Naive thymus-derived CD4-positive, alpha-beta T cell (primary cell): ENCODE data around the gene C8A. TPM values are rescaled to one million over a fixed set of nuclear protein-coding genes. Genes with fewer than 3 reads are reported as not detected.

Source experiments
- ATAC-seq: fragments of 150-1000 bp; cut with Tn5 transposase; 2 replicates; pipeline ENCODE4 v1.10.0; 2021; ENCODE audit warnings: mild to moderate bottlenecking, moderate library complexity
- CTCF ChIA-PET: fragments of 350-600 bp; sonication (Branson Sonifier 250); formaldehyde crosslinking; loops from one replicate; lab custom pipeline; 2021; ENCODE audit warnings: antibody characterized with exemption; lab: Charles Lee
- POLR2A ChIA-PET: fragments of 350-600 bp; sonication (Branson Sonifier 250); formaldehyde crosslinking; loops from one replicate; lab custom pipeline; 2021; ENCODE audit warnings: antibody characterized with exemption, inconsistent platforms; lab: Charles Lee
- DNase-seq, 9 donors: peaks; one replicate each; pipeline versions ENCODE4 v3.0.0 to v3.0.0-alpha.2; 2020 to 2022; ENCODE audit warnings: mixed read lengths in 1 of 9
- H3K27ac ChIP-seq: one replicate; pipeline ENCODE4 v1.7.0; 2013; ENCODE audit warnings: mild to moderate bottlenecking, low read depth, low read length, moderate library complexity
- H3K27me3 ChIP-seq, 2 donors: one replicate each; pipeline ENCODE4 v1.7.0; 2013; ENCODE audit warnings: low read length in 2 of 2, mild to moderate bottlenecking in 2 of 2, moderate library complexity in 2 of 2; ENCODE audit not compliant: control insufficient read depth in 2 of 2, insufficient read depth in 2 of 2
- H3K36me3 ChIP-seq, 3 experiments: 1 replicate in 2 of 3; 2 replicates in 1 of 3; pipeline ENCODE4 v1.7.0; 2013; ENCODE audit warnings: low read length in 3 of 3, mild to moderate bottlenecking in 3 of 3, moderate library complexity in 1 of 3; ENCODE audit not compliant: insufficient read depth in 3 of 3, control insufficient read depth in 2 of 3
- H3K4me1 ChIP-seq, 2 donors: one replicate each; pipeline ENCODE4 v1.7.0; 2013; ENCODE audit warnings: low read length in 2 of 2, mild to moderate bottlenecking in 2 of 2, moderate library complexity in 1 of 2; ENCODE audit not compliant: control insufficient read depth in 2 of 2, insufficient read depth in 2 of 2
- H3K4me3 ChIP-seq: 2 replicates; pipeline ENCODE4 v1.7.0; 2013; ENCODE audit warnings: mild to moderate bottlenecking, low read length
- H3K9me3 ChIP-seq, 3 experiments: 1 replicate in 2 of 3; 2 replicates in 1 of 3; pipeline ENCODE4 v1.7.0; 2013; ENCODE audit warnings: low read length in 3 of 3; ENCODE audit not compliant: control insufficient read depth in 2 of 3
- H3K27ac Mint-ChIP-seq, 9 donors: one replicate each; pipeline ENCODE4 v1.8.0; 2020 to 2022; ENCODE audit warnings: mixed read lengths in 9 of 9, mild to moderate bottlenecking in 8 of 9, moderate library complexity in 5 of 9, inconsistent platforms in 2 of 9
- H3K27me3 Mint-ChIP-seq, 5 donors: one replicate each; pipeline ENCODE4 v1.8.0; 2021 to 2022; ENCODE audit warnings: mixed read lengths in 5 of 5, mild to moderate bottlenecking in 1 of 5
- H3K36me3 Mint-ChIP-seq, 5 donors: one replicate each; pipeline ENCODE4 v1.8.0; 2020 to 2022; ENCODE audit warnings: mixed read lengths in 5 of 5, mild to moderate bottlenecking in 3 of 5, inconsistent platforms in 1 of 5
- H3K4me1 Mint-ChIP-seq, 7 donors: one replicate each; pipeline ENCODE4 v1.8.0; 2020 to 2022; ENCODE audit warnings: mixed read lengths in 7 of 7, mild to moderate bottlenecking in 3 of 7, inconsistent platforms in 1 of 7
- H3K4me3 Mint-ChIP-seq, 10 donors: one replicate each; pipeline ENCODE4 v1.8.0; 2020 to 2022; ENCODE audit warnings: mild to moderate bottlenecking in 10 of 10, mixed read lengths in 10 of 10, moderate library complexity in 6 of 10, inconsistent platforms in 2 of 10
- H3K9me3 Mint-ChIP-seq, 11 donors: one replicate each; pipeline ENCODE4 v1.8.0; 2020 to 2022; ENCODE audit warnings: mixed read lengths in 11 of 11, mild to moderate bottlenecking in 4 of 11, inconsistent platforms in 1 of 11, moderate library complexity in 1 of 11
- intact Hi-C, 2 donors: fragments of 100-400 bp; cut with micrococcal nuclease; formaldehyde crosslinking; loops; one replicate each; pipeline ENCODE4 v1.15.1; 2023
- polyA plus RNA-seq, 2 donors: library from polyadenylated mRNA; unstranded; fragments of 300-500 nt; fragmentation: Illumina TruSeq; gene quantifications; one replicate each; pipeline ENCODE4 v1.2.3, GENCODE V29; 2021
- total RNA-seq, 6 experiments: library from RNA in 5 of 6; stranded (reverse) in 5 of 6; gene quantifications; 1 replicate in 5 of 6; 2 replicates in 1 of 6; pipeline ENCODE4 v1.2.3 and lab custom pipeline; 2021 to 2026

Gene C8A
- total and polyA plus RNA-seq, 7 experiments from 2014 or later, result not detected

DNA sequence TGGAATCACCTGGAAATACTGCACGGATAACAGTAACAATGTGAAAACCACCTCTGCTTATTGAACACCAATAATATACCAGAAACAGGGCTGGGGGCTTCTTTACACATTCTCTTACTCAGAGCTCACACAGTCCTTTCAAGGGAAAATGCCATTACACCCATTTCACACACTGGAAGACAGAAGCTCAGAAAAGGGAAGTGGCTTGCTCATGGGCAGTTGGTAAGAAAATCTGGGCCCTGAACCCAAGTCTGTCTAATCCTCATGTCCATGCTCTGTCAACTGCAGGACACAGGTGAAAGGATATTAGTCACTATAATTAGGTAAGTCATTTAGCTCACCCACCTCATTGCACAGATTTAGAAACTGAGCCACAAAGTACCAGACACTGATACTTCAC is 18.6 kb downstream of the C8A start:
- ChIA-PET POLR2A (no interaction called here), CTCF (no interaction called here)
- DNase-seq (no peak), ATAC-seq (no peak)
- Histone ChIP-seq H3K27ac (no peak overlapping the region), H3K4me3 (no peak overlapping the region), H3K36me3 (no peaks in the 10 kb centered on the region), H3K4me1 (no peaks in the 10 kb centered on the region), H3K27me3 (peaks cover 0 to 2% of the 10 kb centered on the region in 2 donors), H3K9me3 (no peaks in the 10 kb centered on the region)
- Mint-ChIP-seq H3K4me1 (no peaks in the 10 kb centered on the region), H3K4me3 (no peak overlapping the region), H3K36me3 (no peaks in the 10 kb centered on the region), H3K27me3 (peaks cover 0 to 40% (median 23%) of the 10 kb centered on the region in 5 donors), H3K27ac (no peak overlapping the region), H3K9me3 (peaks cover 0 to 4% (median 0%) of the 10 kb centered on the region in 11 donors)
- intact Hi-C loops, result no loop called here

DNA sequence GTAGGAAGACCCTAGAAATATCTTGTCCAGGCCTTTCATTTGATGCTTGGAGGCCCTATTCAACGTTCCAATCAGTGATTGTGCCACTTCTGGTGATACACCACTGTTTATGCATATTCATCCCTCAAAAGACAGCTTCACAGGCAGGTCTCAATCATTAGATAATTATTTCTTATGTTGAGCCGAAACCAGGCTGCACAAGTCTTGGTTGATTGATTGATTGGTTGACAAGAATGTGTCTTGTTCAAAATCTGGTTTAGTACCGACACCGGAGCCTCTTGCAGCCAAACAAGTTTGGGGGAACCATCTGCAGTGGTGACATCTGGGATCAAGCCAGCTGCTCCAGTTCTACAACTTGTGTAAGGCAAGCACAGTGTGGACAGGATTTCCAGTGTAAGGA is 20.1 kb downstream of the C8A start:
- CTCF ChIA-PET, result no interaction called here
- no peaks in the 10 kb centered on the region for H3K4me1 ChIP-seq
- H3K27me3 ChIP-seq, result peaks cover 0 to 2% of the 10 kb centered on the region in 2 donors
- H3K27ac ChIP-seq, result no peak overlapping the region
- Mint-ChIP-seq H3K4me3 (no peak overlapping the region), H3K27me3 (peaks cover 0 to 28% (median 21%) of the 10 kb centered on the region in 5 donors), H3K27ac (no peak overlapping the region), H3K4me1 (no peaks in the 10 kb centered on the region), H3K36me3 (no peaks in the 10 kb centered on the region), H3K9me3 (peaks cover 0 to 4% (median 0%) of the 10 kb centered on the region in 11 donors)
- ATAC-seq, result no peak
- intact Hi-C loops, result no loop called here
- no peaks in the 10 kb centered on the region for H3K36me3 ChIP-seq
- H3K9me3 ChIP-seq, result no peaks in the 10 kb centered on the region
- no peak overlapping the region for H3K4me3 ChIP-seq
- no peak for DNase-seq
- POLR2A ChIA-PET, result no interaction called here

GRCh38 chr1:56877973-56878372 is 23.4 kb downstream of the C8A start:
- peaks cover 0 to 4% (median 0%) of the 10 kb centered on the region in 11 donors for H3K9me3 Mint-ChIP-seq
- H3K27me3 ChIP-seq, result no peaks in the 10 kb centered on the region
- H3K9me3 ChIP-seq, result no peaks in the 10 kb centered on the region
- ATAC-seq (no peak), DNase-seq (no peak)
- intact Hi-C loops, result no loop called here
- H3K4me1 ChIP-seq, result no peaks in the 10 kb centered on the region
- no peak overlapping the region for H3K4me3 ChIP-seq
- ChIA-PET CTCF (no interaction called here), POLR2A (no interaction called here)
- H3K36me3 Mint-ChIP-seq, result no peaks in the 10 kb centered on the region
- no peak overlapping the region for H3K27ac ChIP-seq
- H3K27ac Mint-ChIP-seq, result no peak overlapping the region
- H3K36me3 ChIP-seq, result no peaks in the 10 kb centered on the region
- peaks cover 0 to 18% (median 12%) of the 10 kb centered on the region in 5 donors for H3K27me3 Mint-ChIP-seq
- H3K4me3 Mint-ChIP-seq, result no peak overlapping the region
- H3K4me1 Mint-ChIP-seq, result no peaks in the 10 kb centered on the region

GRCh38 chr1:56880774-56881173 is 26.2 kb downstream of the C8A start:
- no peak overlapping the region for H3K27ac ChIP-seq
- no peaks in the 10 kb centered on the region for H3K27me3 ChIP-seq
- ATAC-seq (no peak), DNase-seq (no peak)
- H3K4me1 ChIP-seq, result no peaks in the 10 kb centered on the region
- intact Hi-C loops, result no loop called here
- Mint-ChIP-seq H3K4me1 (no peaks in the 10 kb centered on the region), H3K27ac (no peak overlapping the region), H3K27me3 (peaks cover 0 to 12% (median under 1%) of the 10 kb centered on the region in 5 donors), H3K9me3 (peaks cover 0 to 4% (median under 1%) of the 10 kb centered on the region in 11 donors), H3K36me3 (no peaks in the 10 kb centered on the region), H3K4me3 (no peak overlapping the region)
- no peak overlapping the region for H3K4me3 ChIP-seq
- no peaks in the 10 kb centered on the region for H3K36me3 ChIP-seq
- ChIA-PET CTCF (no interaction called here), POLR2A (no interaction called here)
- no peaks in the 10 kb centered on the region for H3K9me3 ChIP-seq

- Mint-ChIP-seq H3K36me3 (no peaks in the 10 kb centered on the region), H3K9me3 (peaks cover 0 to 4% (median 0%) of the 10 kb centered on the region in 11 donors), H3K27me3 (peaks cover 0 to 7% (median 0%) of the 10 kb centered on the region in 5 donors), H3K27ac (no peak overlapping the region), H3K4me3 (no peak overlapping the region), H3K4me1 (no peaks in the 10 kb centered on the region)
- Histone ChIP-seq H3K9me3 (no peaks in the 10 kb centered on the region), H3K4me3 (no peak overlapping the region), H3K36me3 (no peaks in the 10 kb centered on the region), H3K27ac (no peak overlapping the region), H3K27me3 (no peaks in the 10 kb centered on the region), H3K4me1 (no peaks in the 10 kb centered on the region)
- CTCF ChIA-PET, result no interaction called here
- DNase-seq (no peak), ATAC-seq (no peak)
- POLR2A ChIA-PET, result no interaction called here
- intact Hi-C loops, result no loop called here
Measured at GRCh38 chr1:56881417-56881816, 26.8 kb downstream of the C8A start.

DNA sequence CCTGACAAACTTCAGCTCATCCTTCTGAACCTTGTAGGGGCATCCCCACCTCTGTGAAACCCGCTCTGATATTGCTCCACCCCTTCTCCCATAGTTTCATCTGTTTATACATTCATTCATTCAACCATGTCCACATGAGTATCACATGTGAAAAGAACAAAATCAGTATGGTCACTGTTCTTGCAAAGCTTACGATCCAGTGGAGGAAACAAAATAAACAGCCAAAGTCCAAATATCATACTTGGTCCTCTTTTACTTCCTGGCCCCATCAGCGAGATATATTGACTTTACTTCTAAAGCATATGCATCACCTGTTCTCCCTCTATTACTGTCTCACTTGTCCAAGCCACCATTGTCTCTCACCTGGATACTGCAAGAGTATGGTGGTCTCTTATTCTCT is 35.6 kb downstream of the C8A start:
- Mint-ChIP-seq H3K4me1 (no peaks in the 10 kb centered on the region), H3K27me3 (peaks cover 0 to 10% (median 0%) of the 10 kb centered on the region in 5 donors), H3K27ac (no peak overlapping the region), H3K9me3 (peaks cover 0 to 3% (median 0%) of the 10 kb centered on the region in 11 donors), H3K4me3 (no peak overlapping the region), H3K36me3 (no peaks in the 10 kb centered on the region)
- Histone ChIP-seq H3K36me3 (no peaks in the 10 kb centered on the region), H3K9me3 (no peaks in the 10 kb centered on the region), H3K27ac (no peak overlapping the region), H3K27me3 (no peaks in the 10 kb centered on the region), H3K4me3 (no peak overlapping the region), H3K4me1 (no peaks in the 10 kb centered on the region)
- ChIA-PET CTCF (no interaction called here), POLR2A (no interaction called here)
- intact Hi-C loops, result no loop called here
- DNase-seq (no peak), ATAC-seq (no peak)

GRCh38 chr1:56894014-56894413 is 39.4 kb downstream of the C8A start:
- Histone ChIP-seq H3K4me1 (no peaks in the 10 kb centered on the region), H3K9me3 (no peaks in the 10 kb centered on the region), H3K4me3 (no peak overlapping the region), H3K27me3 (no peaks in the 10 kb centered on the region), H3K36me3 (no peaks in the 10 kb centered on the region), H3K27ac (no peak overlapping the region)
- H3K4me1 Mint-ChIP-seq, result no peaks in the 10 kb centered on the region
- intact Hi-C loops, result no loop called here
- ATAC-seq (no peak), DNase-seq (no peak)
- H3K4me3 Mint-ChIP-seq, result no peak overlapping the region
- no peaks in the 10 kb centered on the region for H3K36me3 Mint-ChIP-seq
- POLR2A ChIA-PET, result no interaction called here
- H3K9me3 Mint-ChIP-seq, result no peaks in the 10 kb centered on the region
- H3K27ac Mint-ChIP-seq, result no peak overlapping the region
- CTCF ChIA-PET, result no interaction called here
- peaks cover 0 to 6% (median 0%) of the 10 kb centered on the region in 5 donors for H3K27me3 Mint-ChIP-seq
